Keratinocyte (primary cell): ENCODE data around the gene LGI4. TPM values are rescaled to one million over a fixed set of nuclear protein-coding genes. Genes with fewer than 3 reads are reported as not detected.

Experiments used
- DNase-seq: peaks from one replicate; pipeline ENCODE4 v3.0.0-alpha.2; 2011; ENCODE audit warnings: low read depth, missing footprints, low spot score
- FAIRE-seq: peaks from 2 replicates; lab custom pipeline; 2011; peaks lifted over from hg19 to GRCh38; lab: Jason Lieb, UNC
- H2AFZ ChIP-seq: 2 replicates; pipeline ENCODE4 v1.6.0; 2012; ENCODE audit warnings: low read length, control low read depth, inconsistent platforms; ENCODE audit not compliant: control insufficient read depth
- H3K27ac ChIP-seq: 2 replicates; pipeline ENCODE4 v1.5.1; 2011; ENCODE audit warnings: low read length; ENCODE audit not compliant: control insufficient read depth, insufficient read depth
- H3K27me3 ChIP-seq: 3 replicates; pipeline ENCODE4 v1.6.0; 2011; ENCODE audit warnings: low read length; ENCODE audit not compliant: control insufficient read depth, insufficient read depth; ENCODE audit errors: extremely low read depth
- H3K36me3 ChIP-seq, 2 experiments: 2 replicates in 1 of 2; 3 replicates in 1 of 2; pipeline ENCODE4 v1.5.1; 2011; ENCODE audit warnings: low read length in 2 of 2, mild to moderate bottlenecking in 1 of 2; ENCODE audit not compliant: control insufficient read depth in 2 of 2, insufficient read depth in 2 of 2; ENCODE audit errors: extremely low read depth in 1 of 2
- H3K4me1 ChIP-seq: 3 replicates; pipeline ENCODE4 v1.5.1; 2011; ENCODE audit warnings: low read length; ENCODE audit not compliant: control insufficient read depth, insufficient read depth; ENCODE audit errors: extremely low read depth
- H3K4me2 ChIP-seq: 3 replicates; pipeline ENCODE4 v1.6.0; 2011; ENCODE audit warnings: low read depth, low read length; ENCODE audit not compliant: control insufficient read depth, insufficient read depth; ENCODE audit errors: extremely low read depth
- H3K4me3 ChIP-seq, 3 experiments: fragments of 200-600 bp in 1 of 3; sonication (generic) in 1 of 3; 2 replicates in 2 of 3; 3 replicates in 1 of 3; pipeline ENCODE4 v1.5.1; 2011 to 2016; ENCODE audit warnings: low read length in 3 of 3, mild to moderate bottlenecking in 3 of 3, control low read depth in 2 of 3, inconsistent platforms in 1 of 3, low read depth in 1 of 3, mixed read lengths in 1 of 3, mixed run types in 1 of 3, moderate library complexity in 1 of 3; ENCODE audit not compliant: control insufficient read depth in 2 of 3, insufficient read depth in 2 of 3; ENCODE audit errors: extremely low read depth in 1 of 3
- H3K79me2 ChIP-seq: 2 replicates; pipeline ENCODE4 v1.6.0; 2012; ENCODE audit warnings: low read length; ENCODE audit not compliant: control insufficient read depth, insufficient read depth
- H3K9ac ChIP-seq: 3 replicates; pipeline ENCODE4 v1.6.0; 2011; ENCODE audit warnings: low read length; ENCODE audit not compliant: control insufficient read depth, insufficient read depth; ENCODE audit errors: extremely low read depth
- H3K9me1 ChIP-seq: 3 replicates; pipeline ENCODE4 v1.6.0; 2011; ENCODE audit warnings: low read length; ENCODE audit not compliant: control insufficient read depth, insufficient read depth; ENCODE audit errors: extremely low read depth
- H3K9me3 ChIP-seq: 2 replicates; pipeline ENCODE4 v1.5.1; 2012; ENCODE audit warnings: low read depth, low read length; ENCODE audit not compliant: control insufficient read depth
- H4K20me1 ChIP-seq: 3 replicates; pipeline ENCODE4 v1.6.0; 2011; ENCODE audit warnings: low read length; ENCODE audit not compliant: control insufficient read depth, insufficient read depth; ENCODE audit errors: extremely low read depth
- EZH2 ChIP-seq: IDR thresholded peaks from one replicate; pipeline ENCODE4 v1.6.1; 2012; ENCODE audit warnings: inconsistent platforms, mild to moderate bottlenecking, low read length, moderate library complexity
- dilution Hi-C: fragments of 300-500 bp; cut with MboI; formaldehyde crosslinking; loops from one replicate; pipeline ENCODE4 v1.7.0; 2020; ENCODE audit warnings: low sequenced_read_pairs; ENCODE audit not compliant: extremely low pct_ligation_motif_present
- polyA plus RNA-seq, 5 experiments: library from polyadenylated mRNA; depleted of rRNA in 3 of 5; stranded (reverse) in 3 of 5; stranded (forward) in 1 of 5; unstranded in 1 of 5; fragments of >200 nt; gene quantifications; 1 replicate in 1 of 5; 2 replicates in 3 of 5; 3 replicates in 1 of 5; pipeline versions ENCODE4 v1.2.1 to v1.2.3, GENCODE V29; 2011 to 2012; ENCODE audit warnings: missing spikeins in 2 of 5, low read depth in 1 of 5, low replicate concordance in 1 of 5
- TF ChIP-seq, protein P1 (sequence below), 3 experiments: IDR thresholded peaks in 1 of 3; conservative IDR thresholded peaks in 1 of 3; optimal IDR thresholded peaks in 1 of 3; 2 replicates in 2 of 3; 3 replicates in 1 of 3; pipeline versions ENCODE3 to v1.5.1; 2011; ENCODE audit warnings: low read length in 3 of 3, mild to moderate bottlenecking in 3 of 3, moderate library complexity in 2 of 3, control low read depth in 1 of 3, inconsistent platforms in 1 of 3; ENCODE audit not compliant: insufficient read depth in 2 of 3; ENCODE audit errors: extremely low read depth in 1 of 3

LGI4 gene
- polyA plus RNA-seq, 1 donor (not counting 4 experiments of a cell fraction or from before 2014, with no cell fraction given), result 0.01 TPM

DNA sequence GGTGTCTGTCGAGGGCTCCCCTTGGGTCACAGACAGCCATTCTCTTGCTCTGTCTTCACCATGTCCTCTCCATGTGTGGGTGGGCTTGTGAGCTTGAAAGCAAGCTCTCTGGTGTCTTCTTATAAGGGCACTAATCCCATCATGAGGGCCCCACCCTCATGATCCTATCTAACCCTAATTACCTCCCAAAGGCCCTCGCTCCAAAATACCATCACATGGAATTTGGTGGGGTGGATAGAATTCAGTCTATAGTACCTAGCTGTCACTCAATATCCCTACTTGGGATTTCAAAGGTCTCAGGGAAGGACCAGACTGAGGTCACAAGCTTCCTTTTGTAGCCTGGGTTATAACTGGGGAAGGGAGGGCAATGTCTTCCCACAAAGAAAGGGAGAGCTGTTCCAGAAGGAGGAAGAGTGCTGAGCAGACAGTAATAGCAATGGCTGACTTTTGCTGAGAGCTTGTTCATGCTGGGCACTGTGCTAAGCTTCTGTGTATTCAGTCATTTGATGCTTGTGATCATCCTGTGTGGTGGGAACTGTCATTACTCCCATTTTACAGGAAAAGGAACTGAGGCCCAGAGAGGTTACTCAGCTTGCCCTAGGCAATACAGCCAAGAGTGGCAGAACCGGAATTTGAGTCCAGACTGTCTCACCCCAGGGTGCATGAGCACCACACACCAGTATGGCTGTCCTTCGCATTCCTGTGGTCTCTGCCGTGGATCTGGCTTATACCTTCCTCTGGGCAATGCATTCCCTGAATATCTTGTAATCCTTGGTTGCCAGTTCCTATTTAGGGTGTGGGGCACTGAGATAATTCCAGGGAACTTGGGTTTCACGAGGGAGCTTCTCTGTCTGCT, 27.8 kb upstream of the LGI4 start:
- peak; percentile 99 for FAIRE-seq
- TF ChIP-seq, protein P1, sequence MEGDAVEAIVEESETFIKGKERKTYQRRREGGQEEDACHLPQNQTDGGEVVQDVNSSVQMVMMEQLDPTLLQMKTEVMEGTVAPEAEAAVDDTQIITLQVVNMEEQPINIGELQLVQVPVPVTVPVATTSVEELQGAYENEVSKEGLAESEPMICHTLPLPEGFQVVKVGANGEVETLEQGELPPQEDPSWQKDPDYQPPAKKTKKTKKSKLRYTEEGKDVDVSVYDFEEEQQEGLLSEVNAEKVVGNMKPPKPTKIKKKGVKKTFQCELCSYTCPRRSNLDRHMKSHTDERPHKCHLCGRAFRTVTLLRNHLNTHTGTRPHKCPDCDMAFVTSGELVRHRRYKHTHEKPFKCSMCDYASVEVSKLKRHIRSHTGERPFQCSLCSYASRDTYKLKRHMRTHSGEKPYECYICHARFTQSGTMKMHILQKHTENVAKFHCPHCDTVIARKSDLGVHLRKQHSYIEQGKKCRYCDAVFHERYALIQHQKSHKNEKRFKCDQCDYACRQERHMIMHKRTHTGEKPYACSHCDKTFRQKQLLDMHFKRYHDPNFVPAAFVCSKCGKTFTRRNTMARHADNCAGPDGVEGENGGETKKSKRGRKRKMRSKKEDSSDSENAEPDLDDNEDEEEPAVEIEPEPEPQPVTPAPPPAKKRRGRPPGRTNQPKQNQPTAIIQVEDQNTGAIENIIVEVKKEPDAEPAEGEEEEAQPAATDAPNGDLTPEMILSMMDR (optimal IDR thresholded peaks at IDR 0.05 in 1 of 3, IDR thresholded peaks at IDR 0.05 in 1 of 3, conservative IDR thresholded peaks at IDR 0.05 in 1 of 3; ENCODE audit: extremely low read depth in 1 of 3, insufficient read depth in 2 of 3, low read length in 3 of 3), result no peak
- TF ChIP-seq EZH2, result no peak
- Histone ChIP-seq H3K36me3 (peaks cover 38 to 77% of the 10 kb centered on the region in 2 experiments), H3K4me3 (peak overlapping the region in 1 of 3 experiments; percentile 7), H3K4me1 (peaks cover 24% of the 10 kb centered on the region), H3K4me2 (peak overlapping the region; percentile 29), H3K9me3 (peaks cover 34% of the 10 kb centered on the region), H3K27me3 (no peaks in the 10 kb centered on the region), H3K9me1 (peaks cover 2% of the 10 kb centered on the region), H2AFZ (no peak overlapping the region), H3K79me2 (peaks cover 9% of the 10 kb centered on the region), H4K20me1 (no peaks in the 10 kb centered on the region), H3K27ac (peak overlapping the region; percentile 71), H3K9ac (peak overlapping the region; percentile 48)
- dilution Hi-C loops, result no loop called here
- DNase-seq, result peak; percentile 95

DNA sequence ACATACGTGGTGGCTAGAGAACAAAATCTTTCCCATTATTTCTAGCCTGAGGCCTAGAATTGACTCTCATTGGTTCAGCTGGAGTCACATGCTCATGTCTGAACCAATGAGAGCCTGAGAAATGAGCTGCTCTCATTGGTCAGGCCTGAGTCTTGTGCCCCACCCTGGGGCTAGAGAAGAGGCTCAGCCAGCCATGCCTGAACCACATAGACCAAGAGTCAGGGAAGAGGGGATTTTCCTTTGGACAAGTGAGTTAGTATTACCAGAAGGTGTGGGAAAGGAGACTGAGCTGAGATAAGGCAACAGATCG, 26.5 kb upstream of the LGI4 start:
- no peak overlapping the region for H3K27ac ChIP-seq
- peaks cover 30% of the 10 kb centered on the region for H3K9me3 ChIP-seq
- H2AFZ ChIP-seq, result no peak overlapping the region
- H3K4me2 ChIP-seq, result no peak overlapping the region
- no peaks in the 10 kb centered on the region for H3K9me1 ChIP-seq
- FAIRE-seq (no peak), DNase-seq (no peak)
- H4K20me1 ChIP-seq, result no peaks in the 10 kb centered on the region
- H3K36me3 ChIP-seq, result peaks cover 43 to 81% of the 10 kb centered on the region in 2 experiments
- no peak overlapping the region for H3K9ac ChIP-seq
- peaks cover 21% of the 10 kb centered on the region for H3K79me2 ChIP-seq
- no peak overlapping the region for H3K4me3 ChIP-seq
- dilution Hi-C loops, result no loop called here
- H3K27me3 ChIP-seq, result no peaks in the 10 kb centered on the region
- TF ChIP-seq, protein P1 (optimal IDR thresholded peaks at IDR 0.05 in 1 of 3, IDR thresholded peaks at IDR 0.05 in 1 of 3, conservative IDR thresholded peaks at IDR 0.05 in 1 of 3; ENCODE audit: extremely low read depth in 1 of 3, insufficient read depth in 2 of 3, low read length in 3 of 3), result no peak
- peaks cover 19% of the 10 kb centered on the region for H3K4me1 ChIP-seq
